ENCODE measurements around the gene PLEKHA6.

PLEKHA6 gene

DNA sequence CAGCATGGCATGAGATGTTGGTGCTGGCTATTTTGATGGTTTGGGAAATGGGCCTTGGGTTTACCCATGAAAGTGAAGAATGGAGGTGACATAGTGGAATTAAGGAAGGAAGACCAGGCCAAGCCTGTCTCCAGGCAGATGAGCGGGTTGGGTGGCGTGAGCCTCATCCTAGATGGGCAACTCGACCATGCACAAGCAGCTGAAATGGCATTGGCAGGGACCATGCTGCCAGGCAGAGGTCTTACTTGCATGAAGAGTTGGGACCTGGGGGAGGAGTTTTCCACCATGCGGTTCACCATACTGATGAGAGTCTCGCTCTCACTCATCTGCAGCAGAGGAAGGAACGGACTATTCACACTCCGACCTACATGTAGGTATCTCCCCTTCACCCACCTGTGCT, 108.4 kb downstream of the PLEKHA6 start:
- TF ChIP-seq GLIS3 (CRISPR knock-in tag; IDR thresholded peaks at IDR 0.05) (no peak), OSR1 (CRISPR knock-in tag; IDR thresholded peaks at IDR 0.05) (no peak), PPARA (CRISPR knock-in tag; IDR thresholded peaks at IDR 0.05; ENCODE audit: borderline replicate concordance) (no peak), ZNF8 (CRISPR knock-in tag; IDR thresholded peaks at IDR 0.05) (no peak), ZNF70 (CRISPR knock-in tag; IDR thresholded peaks at IDR 0.05) (no peak), ISL1 (CRISPR knock-in tag; IDR thresholded peaks at IDR 0.05) (no peak)
- ATAC-seq: no peak

DNA sequence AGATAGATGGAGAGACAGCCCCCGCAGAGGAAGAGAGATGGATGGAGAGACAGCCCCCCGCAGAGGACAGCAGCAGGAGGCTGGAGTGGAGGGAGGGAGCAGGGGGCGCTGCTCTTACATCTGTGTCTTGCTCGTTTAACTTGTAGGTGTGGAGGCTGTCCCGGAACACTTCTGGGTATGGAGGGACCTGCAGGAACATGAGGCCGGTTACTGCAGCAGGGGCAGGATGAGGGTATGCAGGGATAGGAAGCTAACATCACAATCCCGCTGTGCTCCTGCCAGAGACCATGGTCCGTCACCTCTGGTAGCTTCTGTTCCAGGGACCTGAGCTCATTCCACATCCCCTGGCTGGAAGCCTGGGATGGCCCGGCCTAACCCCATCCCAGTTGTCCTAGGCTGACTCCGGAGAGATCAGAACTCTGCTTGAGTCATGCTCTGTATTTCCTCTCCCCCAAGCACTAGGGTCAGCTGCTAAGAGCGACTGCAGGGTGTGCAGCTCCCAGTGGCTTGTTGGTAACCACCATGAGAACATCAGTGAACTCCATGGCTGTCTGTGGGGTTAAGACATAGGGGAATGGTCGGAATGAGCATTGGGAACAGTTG, 109.2 kb downstream of the PLEKHA6 start:
- no peak for ATAC-seq
- TF ChIP-seq ZC3H10 (CRISPR knock-in tag; IDR thresholded peaks at IDR 0.05) (no peak), CSDC2 (CRISPR knock-in tag; IDR thresholded peaks at IDR 0.05) (no peak), ZNF565 (CRISPR knock-in tag; conservative IDR thresholded peaks at IDR 0.05; ENCODE audit: low read depth) (no peak), OSR1 (CRISPR knock-in tag; IDR thresholded peaks at IDR 0.05) (no peak), SNAI2 (CRISPR knock-in tag; IDR thresholded peaks at IDR 0.05) (no peak), ZFP3 (CRISPR knock-in tag; IDR thresholded peaks at IDR 0.05) (no peak), TCF4 (CRISPR knock-in tag; IDR thresholded peaks at IDR 0.05; ENCODE audit: borderline replicate concordance) (no peak), GLIS3 (CRISPR knock-in tag; IDR thresholded peaks at IDR 0.05) (no peak), TOX (CRISPR knock-in tag; IDR thresholded peaks at IDR 0.05; ENCODE audit: borderline replicate concordance) (no peak), BACH2 (CRISPR knock-in tag; IDR thresholded peaks at IDR 0.05; ENCODE audit: borderline replicate concordance) (no peak)
- TF ChIP-seq, protein P1, sequence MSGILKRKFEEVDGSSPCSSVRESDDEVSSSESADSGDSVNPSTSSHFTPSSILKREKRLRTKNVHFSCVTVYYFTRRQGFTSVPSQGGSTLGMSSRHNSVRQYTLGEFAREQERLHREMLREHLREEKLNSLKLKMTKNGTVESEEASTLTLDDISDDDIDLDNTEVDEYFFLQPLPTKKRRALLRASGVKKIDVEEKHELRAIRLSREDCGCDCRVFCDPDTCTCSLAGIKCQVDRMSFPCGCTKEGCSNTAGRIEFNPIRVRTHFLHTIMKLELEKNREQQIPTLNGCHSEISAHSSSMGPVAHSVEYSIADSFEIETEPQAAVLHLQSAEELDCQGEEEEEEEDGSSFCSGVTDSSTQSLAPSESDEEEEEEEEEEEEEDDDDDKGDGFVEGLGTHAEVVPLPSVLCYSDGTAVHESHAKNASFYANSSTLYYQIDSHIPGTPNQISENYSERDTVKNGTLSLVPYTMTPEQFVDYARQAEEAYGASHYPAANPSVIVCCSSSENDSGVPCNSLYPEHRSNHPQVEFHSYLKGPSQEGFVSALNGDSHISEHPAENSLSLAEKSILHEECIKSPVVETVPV (CRISPR knock-in tag; IDR thresholded peaks at IDR 0.05): no peak
- TF ChIP-seq, protein P2, sequence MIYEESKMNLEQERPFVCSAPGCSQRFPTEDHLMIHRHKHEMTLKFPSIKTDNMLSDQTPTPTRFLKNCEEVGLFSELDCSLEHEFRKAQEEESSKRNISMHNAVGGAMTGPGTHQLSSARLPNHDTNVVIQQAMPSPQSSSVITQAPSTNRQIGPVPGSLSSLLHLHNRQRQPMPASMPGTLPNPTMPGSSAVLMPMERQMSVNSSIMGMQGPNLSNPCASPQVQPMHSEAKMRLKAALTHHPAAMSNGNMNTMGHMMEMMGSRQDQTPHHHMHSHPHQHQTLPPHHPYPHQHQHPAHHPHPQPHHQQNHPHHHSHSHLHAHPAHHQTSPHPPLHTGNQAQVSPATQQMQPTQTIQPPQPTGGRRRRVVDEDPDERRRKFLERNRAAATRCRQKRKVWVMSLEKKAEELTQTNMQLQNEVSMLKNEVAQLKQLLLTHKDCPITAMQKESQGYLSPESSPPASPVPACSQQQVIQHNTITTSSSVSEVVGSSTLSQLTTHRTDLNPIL (CRISPR knock-in tag; IDR thresholded peaks at IDR 0.05; ENCODE audit: low read depth): no peak

DNA sequence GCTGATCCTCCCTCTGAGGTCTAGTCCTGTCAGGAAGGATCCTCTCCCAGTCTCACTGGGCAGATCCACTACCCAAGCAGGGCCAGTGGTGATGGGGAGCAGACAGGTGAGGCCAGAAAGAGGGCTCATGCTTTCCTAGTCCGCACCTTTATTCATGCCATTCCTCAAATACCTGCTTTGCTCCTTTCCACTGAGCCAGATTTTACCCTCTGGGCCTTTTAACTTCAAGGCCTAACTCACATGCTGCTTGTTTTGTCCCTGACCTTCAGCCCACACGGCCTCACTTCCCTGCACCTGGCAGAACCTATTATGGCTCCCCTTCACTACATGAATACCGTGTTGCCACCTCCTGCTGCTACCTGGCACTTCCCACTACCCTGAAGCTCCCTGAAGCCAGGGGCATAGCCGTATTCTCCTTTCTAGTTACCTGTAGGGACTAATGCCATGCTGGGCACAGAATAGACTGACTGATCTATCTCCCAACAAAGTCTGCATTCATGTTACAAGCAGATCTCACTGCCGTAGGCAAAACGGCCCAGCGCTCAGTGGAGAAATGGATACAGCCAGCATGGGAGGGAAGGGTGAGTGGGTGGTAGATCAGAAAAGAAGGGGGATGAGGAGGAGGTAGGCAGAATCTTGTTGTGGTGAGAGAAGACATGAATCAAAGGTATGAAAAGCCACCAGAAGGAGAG, 109.8 kb downstream of the PLEKHA6 start:
- no peak for TF ChIP-seq ZFP30 (CRISPR knock-in tag; IDR thresholded peaks at IDR 0.05)
- no peak for TF ChIP-seq ARNTL (CRISPR knock-in tag; IDR thresholded peaks at IDR 0.05; ENCODE audit: borderline replicate concordance, low read depth)
- ATAC-seq: no peak

DNA sequence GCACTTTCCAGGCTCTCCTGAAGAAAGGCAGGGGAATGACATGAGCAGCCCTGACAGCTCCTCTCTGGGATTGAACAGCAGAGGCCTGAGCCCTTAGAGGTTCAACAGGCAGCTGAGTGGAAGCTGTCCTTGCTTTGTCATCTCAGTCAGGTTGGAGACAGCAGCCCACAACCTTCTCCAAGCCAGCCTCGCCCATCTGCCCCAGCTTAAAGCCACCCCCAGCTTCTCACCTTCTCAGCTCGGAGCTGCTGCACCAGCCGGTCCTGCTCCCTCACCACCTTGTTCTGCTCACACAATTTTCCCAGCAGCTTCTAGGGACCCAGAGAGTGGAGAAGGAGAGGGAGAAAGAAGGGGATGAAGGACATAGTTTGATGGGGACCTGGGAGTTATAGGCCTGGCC, 110.8 kb downstream of the PLEKHA6 start:
- TF ChIP-seq PPARA (CRISPR knock-in tag; IDR thresholded peaks at IDR 0.05; ENCODE audit: borderline replicate concordance) (no peak), ISL1 (CRISPR knock-in tag; IDR thresholded peaks at IDR 0.05) (no peak), ZFP30 (CRISPR knock-in tag; IDR thresholded peaks at IDR 0.05) (no peak), ZNF565 (CRISPR knock-in tag; conservative IDR thresholded peaks at IDR 0.05; ENCODE audit: low read depth) (no peak), ZNF70 (CRISPR knock-in tag; IDR thresholded peaks at IDR 0.05) (no peak), RARB (CRISPR knock-in tag; IDR thresholded peaks at IDR 0.05) (no peak), BACH2 (CRISPR knock-in tag; IDR thresholded peaks at IDR 0.05; ENCODE audit: borderline replicate concordance) (no peak), SNAI2 (CRISPR knock-in tag; IDR thresholded peaks at IDR 0.05) (no peak), TOX (CRISPR knock-in tag; IDR thresholded peaks at IDR 0.05; ENCODE audit: borderline replicate concordance) (no peak), ZC3H10 (CRISPR knock-in tag; IDR thresholded peaks at IDR 0.05) (no peak), TCF4 (CRISPR knock-in tag; IDR thresholded peaks at IDR 0.05; ENCODE audit: borderline replicate concordance) (no peak), ZFP3 (CRISPR knock-in tag; IDR thresholded peaks at IDR 0.05) (no peak)
- ATAC-seq: no peak

DNA sequence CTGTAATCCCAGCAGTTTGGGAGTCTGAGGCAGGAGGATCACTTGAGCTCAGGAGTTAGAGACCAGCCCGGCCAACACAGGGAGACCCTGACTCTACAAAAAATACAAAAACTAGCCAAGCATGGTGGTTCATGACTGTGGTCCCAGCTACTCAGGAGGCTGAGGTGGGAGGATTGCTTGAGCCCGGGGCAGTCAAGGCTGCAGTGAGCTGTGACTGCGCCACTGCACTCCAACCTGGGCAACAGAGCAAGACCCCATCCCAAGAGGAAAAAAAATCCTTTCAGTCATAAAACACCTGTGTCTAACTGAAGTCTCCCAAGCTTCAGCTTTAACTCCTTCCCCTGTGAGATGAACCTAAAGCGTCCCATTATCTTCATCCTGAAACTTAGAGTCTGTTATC, 112.9 kb downstream of the PLEKHA6 start:
- no peak for ATAC-seq
- TF ChIP-seq, protein P3, sequence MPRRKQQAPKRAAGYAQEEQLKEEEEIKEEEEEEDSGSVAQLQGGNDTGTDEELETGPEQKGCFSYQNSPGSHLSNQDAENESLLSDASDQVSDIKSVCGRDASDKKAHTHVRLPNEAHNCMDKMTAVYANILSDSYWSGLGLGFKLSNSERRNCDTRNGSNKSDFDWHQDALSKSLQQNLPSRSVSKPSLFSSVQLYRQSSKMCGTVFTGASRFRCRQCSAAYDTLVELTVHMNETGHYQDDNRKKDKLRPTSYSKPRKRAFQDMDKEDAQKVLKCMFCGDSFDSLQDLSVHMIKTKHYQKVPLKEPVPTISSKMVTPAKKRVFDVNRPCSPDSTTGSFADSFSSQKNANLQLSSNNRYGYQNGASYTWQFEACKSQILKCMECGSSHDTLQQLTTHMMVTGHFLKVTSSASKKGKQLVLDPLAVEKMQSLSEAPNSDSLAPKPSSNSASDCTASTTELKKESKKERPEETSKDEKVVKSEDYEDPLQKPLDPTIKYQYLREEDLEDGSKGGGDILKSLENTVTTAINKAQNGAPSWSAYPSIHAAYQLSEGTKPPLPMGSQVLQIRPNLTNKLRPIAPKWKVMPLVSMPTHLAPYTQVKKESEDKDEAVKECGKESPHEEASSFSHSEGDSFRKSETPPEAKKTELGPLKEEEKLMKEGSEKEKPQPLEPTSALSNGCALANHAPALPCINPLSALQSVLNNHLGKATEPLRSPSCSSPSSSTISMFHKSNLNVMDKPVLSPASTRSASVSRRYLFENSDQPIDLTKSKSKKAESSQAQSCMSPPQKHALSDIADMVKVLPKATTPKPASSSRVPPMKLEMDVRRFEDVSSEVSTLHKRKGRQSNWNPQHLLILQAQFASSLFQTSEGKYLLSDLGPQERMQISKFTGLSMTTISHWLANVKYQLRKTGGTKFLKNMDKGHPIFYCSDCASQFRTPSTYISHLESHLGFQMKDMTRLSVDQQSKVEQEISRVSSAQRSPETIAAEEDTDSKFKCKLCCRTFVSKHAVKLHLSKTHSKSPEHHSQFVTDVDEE (CRISPR knock-in tag; IDR thresholded peaks at IDR 0.05): no peak
- no peak for TF ChIP-seq ZC3H10 (CRISPR knock-in tag; IDR thresholded peaks at IDR 0.05)
- TF ChIP-seq, protein P4, sequence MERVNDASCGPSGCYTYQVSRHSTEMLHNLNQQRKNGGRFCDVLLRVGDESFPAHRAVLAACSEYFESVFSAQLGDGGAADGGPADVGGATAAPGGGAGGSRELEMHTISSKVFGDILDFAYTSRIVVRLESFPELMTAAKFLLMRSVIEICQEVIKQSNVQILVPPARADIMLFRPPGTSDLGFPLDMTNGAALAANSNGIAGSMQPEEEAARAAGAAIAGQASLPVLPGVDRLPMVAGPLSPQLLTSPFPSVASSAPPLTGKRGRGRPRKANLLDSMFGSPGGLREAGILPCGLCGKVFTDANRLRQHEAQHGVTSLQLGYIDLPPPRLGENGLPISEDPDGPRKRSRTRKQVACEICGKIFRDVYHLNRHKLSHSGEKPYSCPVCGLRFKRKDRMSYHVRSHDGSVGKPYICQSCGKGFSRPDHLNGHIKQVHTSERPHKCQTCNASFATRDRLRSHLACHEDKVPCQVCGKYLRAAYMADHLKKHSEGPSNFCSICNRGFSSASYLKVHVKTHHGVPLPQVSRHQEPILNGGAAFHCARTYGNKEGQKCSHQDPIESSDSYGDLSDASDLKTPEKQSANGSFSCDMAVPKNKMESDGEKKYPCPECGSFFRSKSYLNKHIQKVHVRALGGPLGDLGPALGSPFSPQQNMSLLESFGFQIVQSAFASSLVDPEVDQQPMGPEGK (CRISPR knock-in tag; IDR thresholded peaks at IDR 0.05; ENCODE audit: borderline replicate concordance): no peak
- TF ChIP-seq PPARA (CRISPR knock-in tag; IDR thresholded peaks at IDR 0.05; ENCODE audit: borderline replicate concordance): no peak
- TF ChIP-seq, protein P5, sequence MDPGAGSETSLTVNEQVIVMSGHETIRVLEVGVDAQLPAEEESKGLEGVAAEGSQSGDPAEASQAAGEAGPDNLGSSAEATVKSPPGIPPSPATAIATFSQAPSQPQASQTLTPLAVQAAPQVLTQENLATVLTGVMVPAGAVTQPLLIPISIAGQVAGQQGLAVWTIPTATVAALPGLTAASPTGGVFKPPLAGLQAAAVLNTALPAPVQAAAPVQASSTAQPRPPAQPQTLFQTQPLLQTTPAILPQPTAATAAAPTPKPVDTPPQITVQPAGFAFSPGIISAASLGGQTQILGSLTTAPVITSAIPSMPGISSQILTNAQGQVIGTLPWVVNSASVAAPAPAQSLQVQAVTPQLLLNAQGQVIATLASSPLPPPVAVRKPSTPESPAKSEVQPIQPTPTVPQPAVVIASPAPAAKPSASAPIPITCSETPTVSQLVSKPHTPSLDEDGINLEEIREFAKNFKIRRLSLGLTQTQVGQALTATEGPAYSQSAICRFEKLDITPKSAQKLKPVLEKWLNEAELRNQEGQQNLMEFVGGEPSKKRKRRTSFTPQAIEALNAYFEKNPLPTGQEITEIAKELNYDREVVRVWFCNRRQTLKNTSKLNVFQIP (CRISPR knock-in tag; IDR thresholded peaks at IDR 0.05; ENCODE audit: borderline replicate concordance, low read depth): no peak
- TF ChIP-seq ARNTL (CRISPR knock-in tag; IDR thresholded peaks at IDR 0.05; ENCODE audit: borderline replicate concordance, low read depth): no peak
- TF ChIP-seq TOX (CRISPR knock-in tag; IDR thresholded peaks at IDR 0.05; ENCODE audit: borderline replicate concordance): no peak
- no peak for TF ChIP-seq SNAI2 (CRISPR knock-in tag; IDR thresholded peaks at IDR 0.05)
- no peak for TF ChIP-seq ZNF70 (CRISPR knock-in tag; IDR thresholded peaks at IDR 0.05)
- no peak for TF ChIP-seq ZFP3 (CRISPR knock-in tag; IDR thresholded peaks at IDR 0.05)
